Omental fat pad (tissue), 4 donors: ENCODE data around the gene LZTR1. TPM values are rescaled to one million over a fixed set of nuclear protein-coding genes. Genes with fewer than 3 reads are reported as not detected.

Experiments
- ATAC-seq: fragments of 150-250 bp; one replicate; pipeline ENCODE4 v1.9.1; 2016; ENCODE audit warnings: mild to moderate bottlenecking, moderate library complexity; ENCODE audit not compliant: low FRiP score
- DNase-seq: peaks from one replicate; pipeline ENCODE4 v3.0.0-alpha.2; 2019; ENCODE audit warnings: low spot score
- total RNA-seq, 4 donors: library from RNA; depleted of rRNA; stranded (reverse); fragments of >200 nt; gene quantifications; one replicate each; pipeline ENCODE4 v1.1.0, GENCODE V29; 2016
- TF ChIP-seq, protein P1 (sequence below), 3 donors: fragments of 450-650 bp; IDR thresholded peaks; one replicate each; pipeline ENCODE4 v1.5.1; 2016 to 2017; ENCODE audit warnings: antibody characterized with exemption in 3 of 3, mild to moderate bottlenecking in 3 of 3, moderate library complexity in 2 of 3

Gene LZTR1
- total RNA-seq, 4 donors from 2014 or later, result 45.8 to 66.5 (median 56.9) TPM

DNA sequence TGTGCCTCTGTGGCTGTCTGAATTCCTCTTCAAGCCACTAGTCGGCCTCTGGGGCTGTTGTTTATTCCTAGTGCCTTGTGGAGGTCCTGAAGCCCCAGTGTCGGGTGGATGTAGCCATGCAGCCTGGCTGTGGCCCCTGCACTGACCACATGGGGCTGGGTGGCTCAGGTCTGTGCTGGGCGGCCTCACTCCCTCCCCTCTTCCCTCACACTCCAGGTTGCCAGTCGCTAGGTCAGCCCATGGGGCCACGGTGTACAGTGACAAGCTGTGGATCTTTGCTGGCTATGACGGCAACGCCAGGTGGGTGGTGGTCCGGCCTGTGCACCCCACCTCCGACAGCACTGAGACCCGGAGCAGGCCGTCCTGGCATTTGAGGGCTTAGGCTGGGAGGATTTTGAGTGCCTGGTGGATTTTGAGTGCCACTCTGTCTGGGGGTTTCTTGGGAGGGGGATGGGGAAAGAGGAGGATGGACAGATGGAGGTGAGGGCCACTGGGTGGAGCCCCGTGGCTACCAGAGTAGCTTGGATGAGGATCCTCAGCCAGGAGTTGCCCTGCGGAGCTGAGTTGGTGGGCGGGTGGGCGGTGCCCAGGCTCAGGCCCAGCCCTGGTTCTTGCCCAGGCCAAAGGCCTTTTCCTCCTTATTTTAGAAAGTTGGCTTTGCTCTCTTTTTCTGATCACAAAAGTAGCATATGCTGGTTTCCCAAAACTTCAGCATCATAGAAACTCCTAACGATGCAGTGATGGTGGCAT, 6.7 kb downstream of the LZTR1 start:
- TF ChIP-seq, protein P1, sequence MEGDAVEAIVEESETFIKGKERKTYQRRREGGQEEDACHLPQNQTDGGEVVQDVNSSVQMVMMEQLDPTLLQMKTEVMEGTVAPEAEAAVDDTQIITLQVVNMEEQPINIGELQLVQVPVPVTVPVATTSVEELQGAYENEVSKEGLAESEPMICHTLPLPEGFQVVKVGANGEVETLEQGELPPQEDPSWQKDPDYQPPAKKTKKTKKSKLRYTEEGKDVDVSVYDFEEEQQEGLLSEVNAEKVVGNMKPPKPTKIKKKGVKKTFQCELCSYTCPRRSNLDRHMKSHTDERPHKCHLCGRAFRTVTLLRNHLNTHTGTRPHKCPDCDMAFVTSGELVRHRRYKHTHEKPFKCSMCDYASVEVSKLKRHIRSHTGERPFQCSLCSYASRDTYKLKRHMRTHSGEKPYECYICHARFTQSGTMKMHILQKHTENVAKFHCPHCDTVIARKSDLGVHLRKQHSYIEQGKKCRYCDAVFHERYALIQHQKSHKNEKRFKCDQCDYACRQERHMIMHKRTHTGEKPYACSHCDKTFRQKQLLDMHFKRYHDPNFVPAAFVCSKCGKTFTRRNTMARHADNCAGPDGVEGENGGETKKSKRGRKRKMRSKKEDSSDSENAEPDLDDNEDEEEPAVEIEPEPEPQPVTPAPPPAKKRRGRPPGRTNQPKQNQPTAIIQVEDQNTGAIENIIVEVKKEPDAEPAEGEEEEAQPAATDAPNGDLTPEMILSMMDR (IDR thresholded peaks at IDR 0.05), result no peak
- no peak for DNase-seq
- no peak for ATAC-seq

DNA sequence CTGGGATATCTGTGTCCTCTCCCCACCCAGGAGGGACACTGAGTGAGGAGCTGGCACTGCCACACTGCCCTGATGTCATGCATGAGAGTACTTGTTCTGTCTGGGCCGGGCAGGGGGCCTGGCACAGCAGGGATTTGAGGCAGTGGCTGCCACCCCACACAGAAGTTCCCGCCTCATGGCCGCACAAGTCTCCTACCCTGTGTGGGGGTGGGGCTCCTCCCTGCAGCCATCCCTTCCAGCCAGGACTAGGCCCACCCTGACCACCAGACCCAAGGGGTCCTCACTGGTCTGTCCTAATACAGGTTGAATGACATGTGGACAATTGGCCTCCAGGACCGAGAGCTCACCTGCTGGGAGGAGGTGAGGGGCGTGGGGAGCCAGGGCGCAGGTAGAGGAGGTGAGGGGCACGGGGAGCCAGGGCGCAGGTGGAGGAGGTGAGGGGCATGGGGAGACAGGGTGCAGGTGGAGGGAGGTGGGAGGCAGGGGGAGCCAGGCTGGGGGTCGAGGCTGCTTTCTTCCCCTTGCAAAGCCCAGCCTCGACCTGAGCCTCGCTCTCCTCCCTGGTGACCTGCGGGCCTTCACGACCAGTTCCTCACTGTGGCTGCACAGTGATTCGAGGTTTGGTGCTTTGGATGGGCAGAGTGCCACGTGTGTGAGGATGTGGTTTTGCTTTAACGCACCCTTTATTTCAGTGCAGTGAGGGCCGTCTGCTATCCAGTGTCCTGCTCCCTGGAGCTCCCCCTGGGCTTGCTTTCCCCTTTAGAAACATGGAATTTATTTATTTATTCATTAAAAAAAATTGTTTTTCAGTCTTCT, 7.4 kb downstream of the LZTR1 start:
- no peak for ATAC-seq
- no peak for DNase-seq
- TF ChIP-seq, protein P1 (IDR thresholded peaks at IDR 0.05), result no peak

DNA sequence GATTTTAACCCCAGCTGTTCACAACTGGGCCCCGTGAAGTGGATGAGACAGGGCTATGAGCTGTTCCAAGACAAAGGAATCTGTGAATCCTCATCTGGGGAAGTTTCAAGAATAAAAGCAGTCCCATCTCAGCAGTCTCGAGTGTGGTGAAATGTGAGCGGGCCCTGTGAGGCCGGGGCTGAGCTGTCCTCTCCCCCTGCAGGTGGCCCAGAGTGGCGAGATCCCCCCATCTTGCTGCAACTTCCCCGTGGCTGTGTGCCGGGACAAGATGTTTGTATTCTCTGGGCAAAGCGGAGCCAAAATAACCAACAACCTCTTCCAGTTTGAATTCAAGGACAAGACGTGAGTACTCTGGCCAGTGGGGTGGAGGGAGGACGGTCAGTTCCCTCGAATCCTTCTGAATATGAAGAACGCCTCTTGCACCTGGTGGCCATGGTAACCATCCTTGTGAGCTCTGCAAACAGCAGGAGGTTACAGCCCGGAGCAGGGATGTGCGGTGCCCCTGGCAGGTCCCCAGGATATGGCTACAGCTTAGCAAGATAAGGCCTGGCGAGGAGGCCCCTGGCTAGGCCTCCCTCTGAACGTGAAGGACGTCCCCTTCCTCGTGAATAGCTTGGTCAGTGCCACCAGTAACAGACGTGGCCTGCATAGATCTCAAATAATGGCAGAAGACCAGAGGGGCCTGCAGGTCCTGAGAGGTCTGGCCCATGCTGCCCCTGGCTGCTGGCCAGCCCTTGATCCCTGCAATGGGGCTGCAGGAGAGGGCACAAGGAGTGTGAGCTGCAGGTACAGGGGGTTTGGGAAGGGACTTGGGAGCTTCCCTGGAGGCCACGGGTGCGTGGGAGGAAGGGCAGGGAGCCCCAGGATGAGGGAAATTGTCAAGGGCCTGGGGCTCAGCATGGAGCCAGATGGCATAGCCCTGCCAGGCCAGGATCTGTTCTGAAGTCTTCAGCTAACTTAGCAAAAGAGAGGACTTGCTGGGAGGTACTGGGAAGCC, 8.4 kb downstream of the LZTR1 start:
- TF ChIP-seq, protein P1 (IDR thresholded peaks at IDR 0.05), result no peak
- ATAC-seq (no peak), DNase-seq (no peak)

DNA sequence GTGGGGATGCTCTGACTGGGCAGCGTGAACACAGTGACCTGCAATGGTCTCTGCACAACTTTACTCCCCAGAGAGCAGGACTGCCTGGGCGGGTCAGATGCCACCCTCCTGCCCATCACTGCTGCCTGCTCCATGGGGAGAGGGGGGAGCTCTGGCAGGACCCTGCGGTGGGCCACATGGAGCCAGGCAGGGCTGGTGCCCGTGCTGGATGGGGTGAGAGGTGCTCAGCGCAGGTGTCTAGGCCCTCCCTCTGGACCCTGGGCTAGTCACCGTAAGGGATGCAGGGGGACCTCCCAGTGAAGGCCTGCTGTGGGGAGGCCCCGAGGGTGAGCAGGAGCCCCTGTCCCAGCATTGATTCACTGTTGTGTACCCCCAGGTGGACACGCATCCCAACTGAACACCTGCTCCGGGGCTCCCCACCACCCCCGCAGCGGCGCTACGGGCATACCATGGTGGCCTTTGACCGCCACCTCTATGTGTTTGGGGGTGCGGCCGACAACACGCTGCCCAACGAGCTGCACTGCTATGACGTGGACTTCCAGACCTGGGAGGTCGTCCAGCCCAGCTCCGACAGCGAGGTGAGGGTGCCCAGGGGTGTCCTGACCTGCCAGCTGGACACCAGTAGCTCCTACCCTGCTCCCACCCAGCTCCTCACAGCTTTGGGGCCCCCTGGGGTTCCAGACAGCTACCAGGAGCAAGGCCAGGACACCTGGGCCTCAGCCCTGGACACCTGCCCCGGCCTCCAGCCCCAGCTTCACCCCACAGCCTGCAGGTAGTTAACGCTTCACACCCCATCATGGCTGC, 9.4 kb downstream of the LZTR1 start:
- TF ChIP-seq, protein P1 (IDR thresholded peaks at IDR 0.05), result no peak
- no peak for DNase-seq
- ATAC-seq, result no peak

DNA sequence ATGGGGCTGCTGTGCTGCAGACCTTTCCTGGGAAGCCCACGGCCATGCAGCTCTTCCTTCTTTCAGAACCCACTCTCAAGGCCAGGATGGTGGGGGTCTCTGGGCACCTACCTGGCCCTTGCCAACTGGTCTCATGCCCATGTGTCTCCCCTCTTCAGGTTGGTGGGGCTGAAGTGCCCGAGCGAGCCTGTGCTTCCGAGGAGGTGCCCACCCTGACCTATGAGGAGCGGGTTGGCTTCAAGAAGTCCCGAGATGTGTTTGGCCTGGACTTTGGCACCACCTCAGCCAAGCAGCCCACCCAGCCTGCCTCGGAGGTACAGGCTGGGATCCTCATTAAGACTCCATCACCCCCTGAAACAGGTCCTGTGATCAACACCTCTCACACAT, 10.0 kb downstream of the LZTR1 start:
- TF ChIP-seq, protein P1 (IDR thresholded peaks at IDR 0.05), result no peak
- ATAC-seq (no peak), DNase-seq (no peak)
